ENCODE measurements around the gene PCBP3.

PCBP3 gene

GRCh38 chr21:45941717-45942546 lies 298.4 kb downstream of the PCBP3 start:
- H3K18ac ChIP-seq (ENCODE audit: low read depth in 1 of 2, low read length in 2 of 2) = no peak overlapping the region
- peaks cover 0 to 1% of the 10 kb centered on the region in 2 experiments for H3K36me3 ChIP-seq (ENCODE audit: control insufficient read depth in 1 of 2, insufficient read depth in 2 of 2, low read depth in 1 of 2, low read length in 2 of 2)
- H4K91ac ChIP-seq (ENCODE audit: low read length) = no peak overlapping the region
- H3K4ac ChIP-seq (ENCODE audit: low read depth in 1 of 2, low read length in 2 of 2) = no peak overlapping the region
- H2BK120ac ChIP-seq (ENCODE audit: low read depth, low read length) = no peak overlapping the region
- H4K8ac ChIP-seq (ENCODE audit: low read length) = no peak overlapping the region
- no peak overlapping the region for H2BK12ac ChIP-seq (ENCODE audit: low read length in 2 of 2)
- H3K27me3 ChIP-seq (ENCODE audit: control insufficient read depth in 1 of 2, insufficient read depth in 1 of 2, low read length in 2 of 2) = no peaks in the 10 kb centered on the region
- H2BK5ac ChIP-seq (ENCODE audit: low read depth, low read length, poor library complexity, severe bottlenecking) = no peak overlapping the region
- no peaks in the 10 kb centered on the region for H3K79me1 ChIP-seq (replicated peaks; ENCODE audit: low read length, poor library complexity, severe bottlenecking)
- no peak for DNase-seq
- no peak overlapping the region for H3K27ac ChIP-seq (ENCODE audit: low read length, poor library complexity, severe bottlenecking)
- no peak overlapping the region for H3K4me3 ChIP-seq (ENCODE audit: insufficient read depth in 1 of 2, low read depth in 1 of 2, low read length in 2 of 2)
- H3K14ac ChIP-seq (ENCODE audit: low read length in 2 of 2) = no peak overlapping the region
- no peak overlapping the region for H2BK15ac ChIP-seq (ENCODE audit: low read depth, poor library complexity, severe bottlenecking)
- no peak overlapping the region for H2AK5ac ChIP-seq (ENCODE audit: low read length, severe bottlenecking)
- no peak overlapping the region for H2AFZ ChIP-seq (ENCODE audit: low read depth, low read length)
- H3K4me2 ChIP-seq (ENCODE audit: low read length, poor library complexity, severe bottlenecking) = no peak overlapping the region
- no peak overlapping the region for H3K9ac ChIP-seq (ENCODE audit: low read length)
- 88% methylated on average over 32 of the region's 32 CpGs for WGBS
- no peaks in the 10 kb centered on the region for H3K4me1 ChIP-seq (ENCODE audit: control insufficient read depth, insufficient read depth, low read depth, low read length)
- no peak overlapping the region for H3K23ac ChIP-seq (ENCODE audit: low read length in 2 of 2)
- H3K9me3 ChIP-seq (ENCODE audit: control insufficient read depth, low read length) = peaks cover 5% of the 10 kb centered on the region

- no peak overlapping the region for H2BK12ac ChIP-seq (ENCODE audit: low read length in 2 of 2)
- H4K91ac ChIP-seq (ENCODE audit: low read length) = no peak overlapping the region
- H3K9me3 ChIP-seq (ENCODE audit: control insufficient read depth, low read length) = no peaks in the 10 kb centered on the region
- no peaks in the 10 kb centered on the region for H3K36me3 ChIP-seq (ENCODE audit: control insufficient read depth in 1 of 2, insufficient read depth in 2 of 2, low read depth in 1 of 2, low read length in 2 of 2)
- H3K4me1 ChIP-seq (ENCODE audit: control insufficient read depth, insufficient read depth, low read depth, low read length) = no peaks in the 10 kb centered on the region
- H3K23ac ChIP-seq (ENCODE audit: low read length in 2 of 2) = no peak overlapping the region
- no peak overlapping the region for H3K27ac ChIP-seq (ENCODE audit: low read length, poor library complexity, severe bottlenecking)
- no peak overlapping the region for H4K8ac ChIP-seq (ENCODE audit: low read length)
- H2AFZ ChIP-seq (ENCODE audit: low read depth, low read length) = no peak overlapping the region
- no peak overlapping the region for H2BK120ac ChIP-seq (ENCODE audit: low read depth, low read length)
- DNase-seq = no peak
- whole genome bisulfite sequencing = 79% methylated on average over 20 of the region's 20 CpGs
- H3K18ac ChIP-seq (ENCODE audit: low read depth in 1 of 2, low read length in 2 of 2) = no peak overlapping the region
- H2AK5ac ChIP-seq (ENCODE audit: low read length, severe bottlenecking) = no peak overlapping the region
- H2BK15ac ChIP-seq (ENCODE audit: low read depth, poor library complexity, severe bottlenecking) = no peak overlapping the region
- H3K9ac ChIP-seq (ENCODE audit: low read length) = no peak overlapping the region
- H3K14ac ChIP-seq (ENCODE audit: low read length in 2 of 2) = no peak overlapping the region
- no peak overlapping the region for H2BK5ac ChIP-seq (ENCODE audit: low read depth, low read length, poor library complexity, severe bottlenecking)
- no peak overlapping the region for H3K4ac ChIP-seq (ENCODE audit: low read depth in 1 of 2, low read length in 2 of 2)
- H3K27me3 ChIP-seq (ENCODE audit: control insufficient read depth in 1 of 2, insufficient read depth in 1 of 2, low read length in 2 of 2) = no peaks in the 10 kb centered on the region
- no peak overlapping the region for H3K4me3 ChIP-seq (ENCODE audit: insufficient read depth in 1 of 2, low read depth in 1 of 2, low read length in 2 of 2)
- no peaks in the 10 kb centered on the region for H3K79me1 ChIP-seq (replicated peaks; ENCODE audit: low read length, poor library complexity, severe bottlenecking)
- no peak overlapping the region for H3K4me2 ChIP-seq (ENCODE audit: low read length, poor library complexity, severe bottlenecking)
These were observed 299.5 kb downstream of the PCBP3 start for GRCh38 chr21:45942755-45943629.

GRCh38 chr21:45943630-45944540 lies 300.4 kb downstream of the PCBP3 start:
- no peak overlapping the region for H2AK5ac ChIP-seq (ENCODE audit: low read length, severe bottlenecking)
- no peaks in the 10 kb centered on the region for H3K36me3 ChIP-seq (ENCODE audit: control insufficient read depth in 1 of 2, insufficient read depth in 2 of 2, low read depth in 1 of 2, low read length in 2 of 2)
- 81% methylated on average over 8 of the region's 8 CpGs for WGBS
- no peak overlapping the region for H3K9ac ChIP-seq (ENCODE audit: low read length)
- H3K18ac ChIP-seq (ENCODE audit: low read depth in 1 of 2, low read length in 2 of 2) = no peak overlapping the region
- H2AFZ ChIP-seq (ENCODE audit: low read depth, low read length) = no peak overlapping the region
- H3K27ac ChIP-seq (ENCODE audit: low read length, poor library complexity, severe bottlenecking) = no peak overlapping the region
- no peak overlapping the region for H3K14ac ChIP-seq (ENCODE audit: low read length in 2 of 2)
- H2BK15ac ChIP-seq (ENCODE audit: low read depth, poor library complexity, severe bottlenecking) = no peak overlapping the region
- H4K8ac ChIP-seq (ENCODE audit: low read length) = no peak overlapping the region
- no peak overlapping the region for H3K4ac ChIP-seq (ENCODE audit: low read depth in 1 of 2, low read length in 2 of 2)
- no peak overlapping the region for H2BK120ac ChIP-seq (ENCODE audit: low read depth, low read length)
- peaks cover under 1% of the 10 kb centered on the region for H3K4me1 ChIP-seq (ENCODE audit: control insufficient read depth, insufficient read depth, low read depth, low read length)
- no peak overlapping the region for H2BK12ac ChIP-seq (ENCODE audit: low read length in 2 of 2)
- DNase-seq = no peak
- H2BK5ac ChIP-seq (ENCODE audit: low read depth, low read length, poor library complexity, severe bottlenecking) = no peak overlapping the region
- no peaks in the 10 kb centered on the region for H3K79me1 ChIP-seq (replicated peaks; ENCODE audit: low read length, poor library complexity, severe bottlenecking)
- H3K27me3 ChIP-seq (ENCODE audit: control insufficient read depth in 1 of 2, insufficient read depth in 1 of 2, low read length in 2 of 2) = peaks cover 0 to 4% of the 10 kb centered on the region in 2 experiments
- H4K91ac ChIP-seq (ENCODE audit: low read length) = no peak overlapping the region
- H3K4me3 ChIP-seq (ENCODE audit: insufficient read depth in 1 of 2, low read depth in 1 of 2, low read length in 2 of 2) = no peak overlapping the region
- no peak overlapping the region for H3K23ac ChIP-seq (ENCODE audit: low read length in 2 of 2)
- no peaks in the 10 kb centered on the region for H3K9me3 ChIP-seq (ENCODE audit: control insufficient read depth, low read length)
- no peak overlapping the region for H3K4me2 ChIP-seq (ENCODE audit: low read length, poor library complexity, severe bottlenecking)
